Measurements from ENCODE around the gene NSG1.

GRCh38 chr4:4377732-4378460 lies 9.0 kb upstream of the NSG1 start:
- TF ChIP-seq POLR2AphosphoS5 (IDR thresholded peaks at IDR 0.05; ENCODE audit: low read depth, low read length) (no peak), REST (IDR thresholded peaks at IDR 0.05; ENCODE audit: insufficient read depth in 1 of 2, low read depth in 2 of 2, low read length in 2 of 2) (no peak), TAF1 (IDR thresholded peaks at IDR 0.05; ENCODE audit: borderline replicate concordance, insufficient read depth, low read length) (no peak)
